GM21619 (cell line): ENCODE measurements around the gene FPR2.

ENCODE experiments used
- ATAC-seq: cut with Tn5 transposase; IDR thresholded peaks from one replicate; pipeline ENCODE4 v1.9.1; 2021; ENCODE audit not compliant: unreplicated experiment

The FPR2 gene

DNA sequence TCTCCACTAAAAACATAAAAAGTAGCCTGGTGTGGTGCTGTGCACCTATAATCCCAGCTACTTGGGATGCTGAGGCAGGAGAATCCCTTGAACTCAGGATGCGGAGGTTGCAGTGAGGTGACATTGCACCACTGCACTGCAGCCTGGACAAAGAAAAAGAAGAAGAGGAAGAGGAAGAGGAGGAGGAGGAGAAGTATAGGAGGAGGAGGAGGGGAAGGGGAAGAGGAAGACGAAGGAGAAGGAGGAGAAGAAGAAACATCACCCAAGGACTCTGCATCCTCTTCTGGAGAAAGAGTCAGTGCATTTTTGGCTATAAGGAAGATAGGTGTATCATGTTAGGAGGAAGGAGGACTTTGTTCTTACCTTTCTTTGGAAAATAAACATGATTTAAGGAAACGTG lies 21.0 kb downstream of the FPR2 start:
- ATAC-seq, result no peak

DNA sequence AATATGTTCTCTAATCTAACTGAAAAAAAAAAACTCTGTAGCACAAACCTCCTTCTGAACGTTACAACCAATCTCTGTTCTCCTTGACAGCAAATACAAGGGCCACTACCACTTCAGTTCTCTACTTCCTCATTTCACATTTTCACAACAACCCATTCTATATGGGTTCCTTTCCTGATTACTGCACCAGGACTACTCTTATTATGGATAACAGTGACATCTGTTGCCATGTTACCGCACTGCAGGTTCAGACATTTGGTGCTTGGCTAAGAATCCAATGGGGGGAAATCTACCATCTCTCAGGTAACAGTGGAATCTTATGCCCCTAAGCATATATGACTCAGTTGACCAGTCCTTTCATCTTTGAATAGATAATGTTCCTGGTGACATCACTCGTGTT lies 22.4 kb downstream of the FPR2 start:
- ATAC-seq, result no peak

DNA sequence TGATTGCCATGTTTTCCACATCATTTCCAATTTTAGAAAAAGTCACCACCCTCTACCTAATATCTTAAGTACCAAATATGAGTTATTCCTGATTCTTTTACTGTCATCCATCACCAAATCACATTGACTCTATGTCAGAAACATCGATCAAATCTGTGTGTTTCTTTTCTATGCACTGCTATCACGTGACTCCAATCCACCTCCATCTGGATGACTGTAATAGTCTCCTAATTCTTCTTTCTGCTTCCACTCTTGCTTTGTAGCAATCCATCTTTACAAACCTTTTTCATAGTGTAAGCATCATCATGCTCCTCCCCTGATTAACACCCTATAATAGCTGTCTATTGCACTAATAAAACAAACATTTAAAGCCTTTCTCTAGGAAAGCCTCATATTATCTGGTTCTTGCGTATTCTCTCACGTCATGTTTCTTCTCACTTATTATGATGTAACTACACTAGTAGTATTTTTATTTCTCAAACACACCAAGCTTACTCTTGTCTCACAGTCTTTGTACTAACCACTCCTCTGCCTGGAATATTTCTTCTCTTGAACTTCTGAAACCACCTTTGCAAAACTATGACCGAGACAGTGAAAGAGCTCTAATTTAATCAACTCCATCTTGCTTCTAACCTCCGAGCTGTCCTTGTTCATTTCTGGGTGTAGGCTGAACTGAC lies 23.3 kb downstream of the FPR2 start:
- ATAC-seq, result no peak

DNA sequence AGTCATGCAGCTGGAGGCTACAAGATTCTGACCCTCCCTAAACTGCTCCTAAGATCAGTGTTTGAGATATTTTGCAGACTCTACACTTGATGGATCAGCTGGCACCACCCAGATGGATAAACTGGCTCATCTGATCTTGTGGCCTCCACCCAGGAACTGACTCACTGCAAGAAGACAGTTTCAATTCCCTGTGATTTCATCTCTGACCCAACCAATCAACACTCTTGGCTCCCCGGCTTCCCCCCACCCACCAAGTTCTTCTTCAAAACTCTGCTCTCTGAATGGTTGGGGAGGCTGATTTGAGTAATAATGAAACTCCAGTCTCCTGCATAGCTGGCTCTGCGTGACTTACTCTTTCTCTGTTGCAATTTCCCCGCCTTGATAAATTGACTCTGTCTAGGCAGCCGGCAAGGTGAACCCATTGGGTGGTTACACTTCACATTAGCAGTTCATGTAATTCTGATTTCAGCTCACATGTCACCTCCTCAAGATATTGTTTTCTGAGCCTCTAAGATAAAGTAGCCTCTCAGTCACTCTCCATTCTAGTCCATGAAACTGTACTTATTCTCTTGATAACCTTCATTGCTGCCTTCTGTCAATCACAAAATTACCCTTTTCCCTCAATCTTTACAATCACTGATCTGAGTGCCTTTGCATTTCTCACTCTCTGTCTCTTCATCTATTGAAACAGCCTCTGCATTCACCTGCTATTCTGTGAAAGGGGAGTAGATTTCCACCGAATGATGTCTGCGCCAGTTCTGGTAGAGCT lies 24.1 kb downstream of the FPR2 start:
- no peak for ATAC-seq

DNA sequence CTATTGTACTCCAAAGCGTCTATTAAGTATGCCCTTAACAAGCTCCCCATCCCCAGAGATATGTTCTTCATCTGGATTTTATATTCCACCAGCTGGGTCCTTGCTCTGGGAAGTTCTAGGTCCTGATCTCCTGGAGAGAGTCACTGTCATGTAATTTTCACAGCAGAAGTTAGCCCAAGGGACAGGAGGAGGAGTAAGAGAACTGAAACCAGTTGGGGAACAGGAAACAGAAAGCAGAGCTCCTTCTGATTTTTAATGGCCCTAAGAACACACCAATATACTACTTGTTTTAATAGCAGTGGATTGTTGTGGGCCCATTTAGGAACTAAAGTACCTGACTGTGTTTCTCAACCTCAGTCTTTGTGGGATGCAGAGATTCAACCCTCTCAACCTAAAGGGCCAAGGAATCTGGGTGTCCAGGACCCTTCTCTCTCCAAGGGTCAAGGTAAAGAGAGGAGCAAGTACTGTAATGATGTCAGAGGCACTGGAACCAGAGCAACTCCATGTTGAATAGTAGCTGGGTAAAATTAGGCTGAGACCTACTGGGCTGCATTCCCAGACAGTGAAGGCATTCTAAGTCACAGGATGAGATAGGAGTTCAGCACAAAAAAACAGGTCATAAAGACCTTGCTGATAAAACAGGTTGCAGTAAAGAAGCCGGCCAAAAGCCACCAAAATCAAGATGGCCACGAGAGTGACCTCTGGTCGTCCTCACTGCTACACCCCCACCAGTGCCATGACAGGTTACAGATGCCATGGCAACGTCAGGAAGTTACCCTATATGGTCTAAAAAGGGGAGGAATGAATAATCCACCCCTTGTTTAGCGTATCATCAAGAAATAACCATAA lies 25.9 kb downstream of the FPR2 start:
- ATAC-seq, result no peak

DNA sequence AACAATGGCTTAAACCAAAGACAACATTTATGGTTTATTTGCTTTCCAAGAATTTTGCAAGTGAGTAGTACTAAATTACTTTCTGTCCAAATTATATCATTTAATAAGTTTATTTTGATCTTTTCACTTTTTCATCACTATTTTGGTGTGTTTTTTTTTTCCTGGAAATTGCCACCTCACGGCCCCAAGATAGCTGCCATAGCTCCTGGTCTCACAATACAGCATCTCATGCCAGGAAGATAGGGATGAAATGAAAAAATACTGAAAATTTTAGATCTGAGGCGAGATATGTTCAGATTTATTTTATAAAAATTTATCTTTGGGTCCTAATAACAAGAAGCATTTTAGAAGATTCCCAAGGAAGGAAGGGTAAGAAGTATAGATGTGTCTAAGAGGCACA lies 27.0 kb downstream of the FPR2 start:
- ATAC-seq, result no peak

DNA sequence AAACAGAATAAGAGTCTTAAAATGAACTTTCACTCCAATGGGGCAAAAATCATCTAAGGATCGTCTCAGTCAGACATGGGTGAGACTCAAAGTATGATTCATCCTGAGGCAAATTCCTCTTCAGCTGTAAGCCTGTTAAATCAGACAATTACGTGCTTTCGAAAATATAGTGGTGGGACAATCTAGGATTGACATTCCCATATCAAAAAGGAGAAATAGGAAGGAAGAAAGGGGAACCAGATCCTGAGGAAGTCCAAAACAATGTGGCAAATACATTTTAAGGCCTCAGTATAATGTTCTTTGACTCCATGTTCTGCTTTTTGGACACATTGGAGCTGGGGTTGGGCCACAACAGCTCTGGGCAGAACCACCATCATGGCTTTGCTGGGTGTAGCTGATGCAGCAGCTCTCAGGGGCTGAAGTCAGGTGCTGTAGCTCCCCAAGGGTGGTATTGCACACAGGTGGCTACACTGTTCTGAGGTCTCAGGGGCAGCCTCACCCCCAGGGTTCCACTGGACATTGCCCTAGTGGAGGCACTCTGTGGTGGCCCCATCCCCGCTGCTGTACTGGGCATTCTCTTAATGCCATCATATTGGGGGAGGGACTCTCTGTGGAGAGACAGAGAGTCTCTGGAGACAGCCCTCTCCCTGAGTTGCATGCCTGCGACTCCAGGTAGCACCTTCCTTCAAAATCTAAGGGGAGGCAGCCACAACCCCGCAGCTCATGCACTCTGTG lies 28.2 kb downstream of the FPR2 start:
- no peak for ATAC-seq

DNA sequence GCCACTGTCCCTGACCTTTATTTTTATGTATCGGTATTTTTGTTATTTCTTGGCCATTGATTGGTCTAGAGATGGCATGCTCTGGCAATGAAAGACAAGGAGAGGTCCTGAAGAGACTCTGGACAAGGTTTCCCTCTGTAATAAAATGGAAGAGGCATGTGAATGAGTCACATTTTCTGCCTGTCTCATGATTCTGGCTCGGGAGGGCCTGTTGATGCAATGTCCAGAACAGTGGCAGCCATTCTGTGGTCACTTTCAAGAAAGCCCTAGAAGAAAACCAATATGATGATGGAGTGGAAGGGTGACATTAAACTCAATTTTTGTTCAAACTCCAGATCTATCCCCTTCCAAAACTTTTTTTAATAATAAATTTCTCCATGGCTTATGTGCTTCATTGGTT lies 32.0 kb downstream of the FPR2 start:
- no peak for ATAC-seq

DNA sequence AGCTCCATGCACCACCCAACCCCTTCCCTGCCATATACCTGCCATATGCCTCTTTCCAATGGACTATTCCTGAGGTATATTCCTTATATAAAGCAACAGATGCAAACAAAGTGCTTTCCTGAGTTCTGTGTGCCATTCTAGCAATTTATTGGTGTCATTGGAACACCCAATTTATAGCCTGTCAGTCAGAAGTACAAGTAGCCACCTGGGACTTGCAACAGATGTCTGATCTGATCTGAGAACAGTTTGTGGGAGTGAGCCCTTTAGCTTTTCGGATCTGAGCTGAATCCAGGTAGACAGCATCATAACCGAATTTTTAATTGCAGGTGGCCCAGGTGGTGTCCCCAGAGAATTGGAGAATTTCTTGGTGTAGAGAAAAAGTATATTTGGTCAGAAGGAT lies 33.0 kb downstream of the FPR2 start:
- no peak for ATAC-seq

DNA sequence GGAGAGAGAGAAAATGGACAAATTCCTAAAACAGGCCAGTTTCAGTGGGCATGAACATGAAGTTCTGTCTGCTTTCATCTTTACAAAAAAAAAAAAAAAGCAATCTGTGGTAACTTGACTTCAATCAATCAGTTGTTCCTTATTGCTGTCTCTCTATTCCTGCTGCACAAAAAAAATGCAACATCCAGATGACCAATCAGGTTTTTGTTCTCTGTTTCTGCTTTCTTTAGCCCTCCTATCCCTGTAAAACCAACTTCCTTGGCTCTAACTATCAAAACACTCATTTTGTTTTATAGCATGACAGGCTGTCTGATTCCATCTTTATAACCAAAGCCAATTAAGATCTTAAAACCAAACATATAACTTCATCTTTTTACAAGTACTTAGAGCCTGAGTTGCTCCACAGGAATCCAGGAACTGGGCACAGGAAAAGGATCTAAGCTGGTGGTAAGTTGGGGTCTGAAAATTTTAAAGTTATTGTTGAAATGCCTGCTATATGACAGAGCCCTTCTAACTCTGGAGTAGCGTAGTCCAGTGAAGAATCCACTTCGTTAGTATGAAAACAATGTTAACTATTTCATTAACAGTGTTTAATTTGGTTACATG lies 34.0 kb downstream of the FPR2 start, which contains the start of gene FPR3:
FPR3 (plus strand) TSS at position 273 of the 606 bp plus-strand sequence. CDS start 28,592 bp downstream, outside the sequence.
- no peak for ATAC-seq

DNA sequence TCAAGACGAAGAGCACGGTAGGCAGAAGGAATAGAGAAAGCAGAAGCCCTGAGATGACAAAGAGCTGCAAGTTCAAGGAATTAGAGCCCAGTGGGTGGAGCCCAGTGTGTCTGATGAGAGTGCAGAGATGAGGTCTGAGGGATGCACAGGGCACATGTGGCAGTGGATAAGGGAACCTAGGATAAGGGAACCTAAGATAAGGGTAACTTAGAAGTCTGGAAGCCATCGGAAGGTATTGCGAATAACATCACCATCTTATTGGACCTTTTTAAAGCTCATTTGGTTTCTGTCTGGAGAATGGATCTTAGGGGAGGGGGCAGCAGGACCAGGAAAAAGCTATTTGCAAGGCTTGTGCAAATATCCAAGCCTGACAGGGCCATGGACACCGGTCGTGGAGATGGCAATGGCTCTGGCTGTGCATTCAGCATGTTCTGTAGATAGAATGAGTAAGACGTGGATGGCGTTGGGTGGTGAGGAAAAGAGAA lies 35.3 kb downstream of the FPR2 start:
- ATAC-seq, result no peak

DNA sequence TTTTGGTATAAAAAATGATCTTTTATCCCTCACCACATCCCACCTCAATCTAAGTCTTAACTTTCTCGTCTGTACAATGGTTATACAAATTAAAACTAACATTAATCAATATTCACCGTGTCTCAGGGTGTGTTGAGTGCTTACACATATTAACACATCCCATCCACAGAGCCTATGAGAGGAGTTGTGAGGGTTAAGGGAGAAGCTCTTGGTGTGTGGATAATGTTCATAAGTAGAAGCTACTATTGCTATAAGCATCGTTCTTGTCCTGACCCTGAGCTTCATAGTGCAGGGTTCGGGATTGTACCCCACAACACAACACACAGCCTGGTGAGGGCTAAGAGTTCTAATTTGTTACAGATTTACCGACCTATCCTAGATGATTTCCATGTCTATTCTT lies 36.5 kb downstream of the FPR2 start:
- no peak for ATAC-seq

DNA sequence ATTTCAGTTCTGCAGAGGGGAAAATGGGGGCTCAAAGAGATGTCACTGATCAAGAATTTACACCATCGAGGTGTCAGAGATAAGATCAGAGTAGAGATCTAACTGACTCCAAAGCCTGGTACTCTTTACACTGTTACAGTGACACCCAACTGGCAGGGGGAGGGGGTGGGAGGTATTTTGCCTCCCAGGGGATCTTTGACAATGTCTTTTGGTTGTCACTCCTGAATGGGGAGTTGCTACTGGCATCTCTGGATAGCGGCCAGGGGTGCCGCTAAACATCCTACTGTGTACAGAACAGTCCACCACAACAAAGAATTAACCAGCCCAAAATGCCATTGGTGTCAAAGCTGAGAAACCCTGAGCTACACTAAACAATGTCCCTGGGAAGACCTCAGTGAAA lies 37.1 kb downstream of the FPR2 start:
- ATAC-seq, result no peak

DNA sequence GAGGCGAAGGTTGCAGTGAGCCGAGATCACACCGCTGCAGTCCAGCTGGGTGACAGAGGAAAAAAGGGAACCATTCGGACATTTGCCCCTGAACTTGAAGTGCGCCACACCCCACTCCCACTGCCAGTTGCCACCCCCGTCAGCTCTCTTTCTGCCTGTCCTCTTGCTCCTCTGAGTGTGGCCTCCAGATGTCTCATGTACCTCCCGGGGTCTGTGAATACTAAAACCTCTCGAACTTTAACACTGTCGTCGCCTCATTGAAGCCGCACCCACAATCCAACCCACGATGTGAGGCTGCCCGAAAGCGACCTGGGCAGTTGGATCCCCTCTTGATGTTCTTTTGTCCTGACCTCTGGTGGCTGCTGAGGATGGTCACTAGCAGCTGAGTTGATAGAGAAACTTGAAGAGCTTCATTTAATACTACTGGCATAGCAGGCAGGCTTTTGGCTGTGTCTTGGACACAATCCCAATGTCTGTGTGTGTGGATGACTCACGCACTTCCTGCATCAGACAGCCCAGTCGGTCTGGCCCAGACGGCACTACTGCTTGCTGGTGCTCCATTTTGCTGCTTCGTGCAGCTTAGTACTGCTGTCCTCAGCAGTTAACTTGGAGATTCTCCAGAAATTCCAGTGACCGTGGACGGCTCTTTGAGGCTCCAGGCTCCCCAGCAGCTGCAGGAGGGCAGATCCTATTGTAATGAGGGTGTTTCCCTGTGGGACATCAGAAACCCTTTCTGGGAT lies 38.2 kb downstream of the FPR2 start:
- no peak for ATAC-seq

DNA sequence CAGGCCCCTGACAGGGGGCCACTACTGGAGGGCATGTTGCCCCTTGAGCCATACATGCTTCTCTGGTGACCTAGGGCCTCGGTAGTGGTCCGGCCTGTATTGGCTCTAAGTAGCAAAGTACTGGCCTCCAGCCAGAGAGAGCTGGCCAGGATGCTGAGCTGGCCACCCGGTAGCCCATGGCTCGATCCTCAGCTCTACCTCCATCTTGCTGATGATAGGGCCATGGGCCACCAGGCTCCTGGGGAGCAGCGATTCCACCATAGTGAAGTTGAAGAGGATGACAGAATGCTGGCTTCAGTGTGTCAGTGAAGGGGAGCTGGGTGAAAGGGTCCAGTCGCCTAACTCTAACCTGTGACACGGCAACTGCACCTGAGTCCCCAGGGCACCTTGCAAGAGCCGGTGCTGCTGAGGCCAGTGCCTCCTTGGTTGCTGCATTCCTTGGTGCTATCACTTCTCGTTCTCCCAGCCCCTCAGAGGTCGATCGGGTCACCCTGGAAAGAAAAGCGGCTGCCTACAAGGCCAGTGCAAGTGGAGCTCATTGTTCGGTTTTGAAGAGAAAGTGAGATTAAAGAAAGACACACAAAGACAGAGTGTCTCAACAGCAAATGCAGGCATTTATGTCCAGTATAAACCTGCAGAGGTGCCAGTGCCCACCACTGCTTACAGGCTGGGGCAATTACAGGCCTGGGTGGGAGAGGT lies 38.9 kb downstream of the FPR2 start:
- no peak for ATAC-seq

DNA sequence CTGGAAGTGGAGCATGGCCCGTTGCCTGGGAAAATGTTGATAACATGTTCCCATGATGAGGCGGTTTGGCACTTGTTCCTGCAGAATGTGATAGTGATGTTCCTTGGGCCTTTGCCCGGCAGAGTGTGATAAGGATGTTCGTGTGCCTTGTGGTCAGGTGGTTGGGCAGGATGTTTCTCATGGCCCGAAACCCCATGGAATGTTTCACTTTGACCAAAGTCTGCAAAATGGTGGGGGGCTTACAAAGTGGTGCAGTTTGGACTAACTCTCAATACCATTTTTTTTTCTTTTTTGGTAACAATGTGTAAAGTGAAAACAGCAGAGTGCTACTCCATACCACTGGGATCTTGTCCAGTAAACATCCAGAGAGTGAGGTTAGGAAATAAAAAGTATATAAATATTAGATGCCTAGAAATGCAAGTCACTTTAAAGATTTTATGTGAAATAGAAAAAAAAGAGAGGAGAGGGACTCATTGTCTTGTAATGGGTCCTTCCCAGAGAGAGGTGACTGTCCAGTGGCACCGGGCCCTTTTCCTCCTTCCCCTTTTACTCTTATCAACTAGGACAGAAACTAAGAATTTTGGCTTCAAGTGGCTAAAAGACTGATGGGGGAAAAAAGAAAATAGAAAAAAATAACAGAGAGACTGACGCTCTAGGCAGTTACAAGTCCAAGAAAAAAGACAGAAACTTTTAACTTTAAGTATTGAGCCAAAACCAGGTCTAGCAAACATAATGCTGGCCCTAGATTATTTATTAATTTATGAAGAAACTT lies 39.7 kb downstream of the FPR2 start:
- ATAC-seq, result no peak

DNA sequence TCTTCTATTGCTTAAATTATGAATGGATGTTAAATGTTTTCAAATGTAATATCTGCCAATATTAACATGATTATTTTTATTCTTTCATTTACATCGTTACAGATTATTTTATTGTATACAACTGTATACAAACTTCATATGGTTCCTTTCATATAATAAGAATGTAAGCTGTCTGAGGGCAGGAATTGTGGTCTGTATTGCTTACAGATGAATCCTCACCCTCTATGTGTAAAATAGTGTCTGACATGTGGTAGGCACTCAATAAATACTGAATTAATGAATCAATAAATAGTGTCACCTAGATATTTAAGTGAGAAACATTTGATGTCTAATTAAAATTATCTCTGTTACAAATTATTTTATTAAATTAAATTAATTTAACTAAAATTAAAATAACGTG lies 41.8 kb downstream of the FPR2 start:
- ATAC-seq, result no peak

DNA sequence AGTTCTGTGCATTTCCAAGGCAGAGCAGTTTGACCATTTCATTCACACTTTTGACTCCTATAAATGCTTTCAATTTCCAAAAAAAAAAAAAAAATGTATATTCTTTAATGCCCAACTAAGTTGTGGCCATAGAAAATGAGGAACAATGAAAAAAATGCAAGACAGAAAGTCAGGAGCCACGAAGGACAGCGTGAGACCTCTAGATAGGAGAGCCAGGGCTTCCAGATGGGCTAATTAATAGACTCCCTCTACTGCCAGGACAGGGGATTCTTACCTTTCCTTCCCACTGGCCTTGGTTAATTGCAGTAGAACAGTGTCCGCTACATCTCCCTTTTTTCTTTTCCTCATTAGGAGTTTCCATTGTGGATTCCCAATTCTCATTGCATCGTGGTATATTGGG lies 42.5 kb downstream of the FPR2 start:
- ATAC-seq, result no peak
